IPS-18a (cell line): ENCODE results near the gene CDC34.

Experiments used
- H3K27ac ChIP-seq: one replicate; pipeline ENCODE4 v1.5.1; 2013; ENCODE audit warnings: low read length
- H3K27me3 ChIP-seq: one replicate; pipeline ENCODE4 v1.6.1; 2013; ENCODE audit warnings: mild to moderate bottlenecking, low read length; ENCODE audit not compliant: control insufficient read depth, insufficient read depth
- H3K36me3 ChIP-seq: one replicate; pipeline ENCODE4 v1.6.1; 2013; ENCODE audit warnings: low read depth, low read length; ENCODE audit not compliant: control insufficient read depth
- H3K4me1 ChIP-seq: one replicate; pipeline ENCODE4 v1.6.1; 2013; ENCODE audit warnings: low read depth, low read length; ENCODE audit not compliant: control insufficient read depth
- H3K4me3 ChIP-seq: one replicate; pipeline ENCODE4 v1.5.1; 2013; ENCODE audit warnings: low read length
- H3K9ac ChIP-seq: one replicate; pipeline ENCODE4 v1.6.1; 2013; ENCODE audit warnings: mild to moderate bottlenecking, low read length, moderate library complexity
- H3K9me3 ChIP-seq: one replicate; pipeline ENCODE4 v1.6.1; 2013; ENCODE audit warnings: low read depth, low read length; ENCODE audit not compliant: control insufficient read depth

The CDC34 gene

DNA sequence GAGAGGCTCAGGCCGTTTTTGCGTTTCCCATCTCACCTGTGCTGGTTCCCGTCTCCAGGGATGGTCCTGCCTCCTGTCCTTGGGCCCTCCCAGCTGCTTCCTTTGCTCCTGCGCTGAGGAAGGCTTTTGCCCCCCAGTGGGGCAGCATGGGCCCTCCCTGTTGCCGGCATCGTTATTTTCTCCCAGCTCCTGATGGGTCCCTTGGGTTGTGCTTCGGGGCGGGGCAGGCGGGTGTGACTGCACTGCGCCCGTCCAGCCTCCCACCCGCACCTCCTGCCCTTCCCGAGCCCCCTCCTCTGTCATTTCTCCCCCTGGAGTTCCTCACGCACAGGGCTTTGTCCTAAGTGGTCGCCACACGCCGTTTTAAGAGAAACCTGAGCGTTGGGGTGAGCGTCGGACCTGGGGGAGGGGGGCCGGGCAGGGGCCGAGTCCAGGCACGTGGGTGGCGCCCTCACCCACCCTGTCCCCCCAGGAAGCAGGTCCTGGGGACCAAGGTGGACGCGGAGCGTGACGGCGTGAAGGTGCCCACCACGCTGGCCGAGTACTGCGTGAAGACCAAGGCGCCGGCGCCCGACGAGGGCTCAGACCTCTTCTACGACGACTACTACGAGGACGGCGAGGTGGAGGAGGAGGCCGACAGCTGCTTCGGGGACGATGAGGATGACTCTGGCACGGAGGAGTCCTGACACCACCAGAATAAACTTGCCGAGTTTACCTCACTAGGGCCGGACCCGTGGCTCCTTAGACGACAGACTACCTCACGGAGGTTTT is 9.5 kb downstream of the CDC34 start:
- Histone ChIP-seq H3K4me3 (no peak overlapping the region), H3K9me3 (no peaks in the 10 kb centered on the region), H3K9ac (no peak overlapping the region), H3K36me3 (peaks cover 20% of the 10 kb centered on the region), H3K27ac (no peak overlapping the region), H3K4me1 (no peaks in the 10 kb centered on the region), H3K27me3 (no peaks in the 10 kb centered on the region)

DNA sequence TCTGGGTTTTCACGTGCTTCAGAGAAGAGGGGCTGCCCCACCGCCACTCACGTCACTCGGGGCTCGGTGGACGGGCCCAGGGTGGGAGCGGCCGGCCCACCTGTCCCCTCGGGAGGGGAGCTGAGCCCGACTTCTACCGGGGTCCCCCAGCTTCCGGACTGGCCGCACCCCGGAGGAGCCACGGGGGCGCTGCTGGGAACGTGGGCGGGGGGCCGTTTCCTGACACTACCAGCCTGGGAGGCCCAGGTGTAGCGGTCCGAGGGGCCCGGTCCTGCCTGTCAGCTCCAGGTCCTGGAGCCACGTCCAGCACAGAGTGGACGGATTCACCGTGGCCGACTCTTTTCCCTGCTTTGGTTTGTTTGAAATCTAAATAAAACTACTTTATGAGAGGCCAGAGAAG is 10.1 kb downstream of the CDC34 start:
- Histone ChIP-seq H3K27me3 (no peaks in the 10 kb centered on the region), H3K36me3 (peaks cover 15% of the 10 kb centered on the region), H3K4me3 (no peak overlapping the region), H3K27ac (no peak overlapping the region), H3K4me1 (no peaks in the 10 kb centered on the region), H3K9ac (no peak overlapping the region), H3K9me3 (no peaks in the 10 kb centered on the region)

GRCh38 chr19:542173-542866 is 10.8 kb downstream of the CDC34 start:
- Histone ChIP-seq H3K4me1 (no peaks in the 10 kb centered on the region), H3K36me3 (peaks cover 12% of the 10 kb centered on the region), H3K4me3 (no peak overlapping the region), H3K27me3 (no peaks in the 10 kb centered on the region), H3K9me3 (no peaks in the 10 kb centered on the region), H3K9ac (no peak overlapping the region), H3K27ac (no peak overlapping the region)

- H3K27ac ChIP-seq = no peak within 1 kb of the TSS
- H3K9ac ChIP-seq = no peak within 1 kb of the TSS
- H3K9me3 ChIP-seq = no peaks in the 10 kb centered on the region
- H3K4me3 ChIP-seq = no peak within 1 kb of the TSS
- no peaks in the 10 kb centered on the region for H3K4me1 ChIP-seq
- peaks cover 3% of the 10 kb centered on the region for H3K36me3 ChIP-seq
- no peaks in the 10 kb centered on the region for H3K27me3 ChIP-seq
These were observed 12.5 kb downstream of the CDC34 start, which contains the start of gene GZMM for GRCh38 chr19:543910-544608. GZMM (plus strand) TSS chr19:544053; CDS start chr19:544072, 19 bp downstream.

DNA sequence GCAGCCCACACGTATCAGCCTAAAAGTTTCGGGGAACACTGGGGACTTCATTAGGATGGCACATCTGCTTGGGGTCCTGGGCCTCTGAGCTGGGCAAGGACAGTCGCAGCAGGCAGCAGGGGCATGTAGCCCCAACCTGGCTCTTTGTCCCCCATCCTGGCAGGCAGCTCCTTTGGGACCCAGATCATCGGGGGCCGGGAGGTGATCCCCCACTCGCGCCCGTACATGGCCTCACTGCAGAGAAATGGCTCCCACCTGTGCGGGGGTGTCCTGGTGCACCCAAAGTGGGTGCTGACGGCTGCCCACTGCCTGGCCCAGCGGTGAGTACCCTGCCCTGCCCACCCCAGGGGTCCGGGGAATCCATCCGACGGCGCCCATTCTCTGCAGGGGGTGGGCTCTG is 15.6 kb downstream of the CDC34 start:
- H3K9ac ChIP-seq = no peak overlapping the region
- no peak overlapping the region for H3K4me3 ChIP-seq
- H3K36me3 ChIP-seq = peaks cover under 1% of the 10 kb centered on the region
- H3K27ac ChIP-seq = no peak overlapping the region
- no peaks in the 10 kb centered on the region for H3K27me3 ChIP-seq
- H3K4me1 ChIP-seq = no peaks in the 10 kb centered on the region
- no peaks in the 10 kb centered on the region for H3K9me3 ChIP-seq

DNA sequence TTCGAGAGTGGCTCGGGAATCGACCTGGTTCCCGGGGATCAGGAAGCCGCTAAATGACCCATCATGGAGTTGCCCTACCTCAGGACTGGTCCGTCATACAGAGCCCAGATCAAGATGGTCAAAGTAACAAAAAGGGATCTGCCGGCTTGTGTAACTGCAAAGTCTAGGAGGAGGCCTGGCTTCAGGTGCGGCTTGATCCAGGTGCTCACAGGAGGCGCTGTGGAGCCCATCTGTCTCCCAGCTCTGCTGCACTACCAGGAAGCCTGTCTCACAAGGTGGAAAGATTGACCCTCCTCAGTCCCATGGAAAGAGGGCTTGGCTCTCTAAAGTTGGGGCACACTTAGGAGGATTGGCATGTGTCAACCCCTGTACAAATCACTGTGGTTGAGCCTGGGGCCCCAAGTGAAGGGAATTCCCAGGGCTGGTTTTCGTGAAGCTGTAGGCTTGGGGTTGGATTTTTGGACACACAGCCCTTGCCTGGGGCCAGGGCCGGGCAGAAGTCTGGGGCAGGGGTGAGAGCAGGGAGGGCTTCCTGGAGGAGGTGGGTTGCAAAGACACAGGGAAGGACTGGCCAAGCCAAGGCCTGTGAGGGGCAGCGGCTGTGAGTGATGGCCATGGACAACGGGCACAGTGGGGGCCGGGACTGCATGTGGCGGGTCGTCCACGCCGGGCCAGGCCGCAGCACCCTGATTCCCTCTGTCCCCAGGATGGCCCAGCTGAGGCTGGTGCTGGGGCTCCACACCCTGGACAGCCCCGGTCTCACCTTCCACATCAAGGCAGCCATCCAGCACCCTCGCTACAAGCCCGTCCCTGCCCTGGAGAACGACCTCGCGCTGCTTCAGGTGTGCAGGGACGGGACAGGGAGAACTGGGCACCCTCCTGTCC is 16.5 kb downstream of the CDC34 start:
- Histone ChIP-seq H3K27ac (no peak overlapping the region), H3K9me3 (no peaks in the 10 kb centered on the region), H3K4me1 (no peaks in the 10 kb centered on the region), H3K27me3 (no peaks in the 10 kb centered on the region), H3K9ac (no peak overlapping the region), H3K4me3 (no peak overlapping the region), H3K36me3 (no peaks in the 10 kb centered on the region)

DNA sequence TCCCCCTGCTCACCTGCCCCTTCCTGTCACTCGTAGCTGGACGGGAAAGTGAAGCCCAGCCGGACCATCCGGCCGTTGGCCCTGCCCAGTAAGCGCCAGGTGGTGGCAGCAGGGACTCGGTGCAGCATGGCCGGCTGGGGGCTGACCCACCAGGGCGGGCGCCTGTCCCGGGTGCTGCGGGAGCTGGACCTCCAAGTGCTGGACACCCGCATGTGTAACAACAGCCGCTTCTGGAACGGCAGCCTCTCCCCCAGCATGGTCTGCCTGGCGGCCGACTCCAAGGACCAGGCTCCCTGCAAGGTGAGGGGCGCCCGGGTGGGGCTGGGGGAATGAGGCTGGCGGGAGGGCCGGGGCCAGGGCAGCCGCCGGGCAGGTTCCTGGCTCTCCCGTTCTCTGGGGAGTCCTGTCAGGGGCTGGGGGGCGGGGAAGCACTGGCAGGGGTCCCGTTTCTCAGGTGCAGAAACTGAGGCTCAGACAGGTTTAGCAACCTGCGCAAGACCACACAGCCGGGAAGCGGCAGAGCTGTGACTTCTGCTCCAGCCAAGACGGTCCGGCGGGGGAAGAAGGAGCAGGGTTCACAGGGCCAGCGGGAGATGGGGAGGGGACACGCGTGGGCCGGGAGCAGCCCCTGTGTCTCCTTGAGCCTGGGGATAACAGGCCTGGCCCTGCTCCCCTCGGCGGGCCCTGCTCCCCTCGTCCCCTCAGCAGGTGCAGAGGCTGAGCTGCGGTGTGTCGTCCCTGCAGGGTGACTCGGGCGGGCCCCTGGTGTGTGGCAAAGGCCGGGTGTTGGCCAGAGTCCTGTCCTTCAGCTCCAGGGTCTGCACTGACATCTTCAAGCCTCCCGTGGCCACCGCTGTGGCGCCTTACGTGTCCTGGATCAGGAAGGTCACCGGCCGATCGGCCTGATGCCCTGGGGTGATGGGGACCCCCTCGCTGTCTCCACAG is 17.6 kb downstream of the CDC34 start:
- Histone ChIP-seq H3K9me3 (no peaks in the 10 kb centered on the region), H3K4me1 (no peaks in the 10 kb centered on the region), H3K9ac (no peak overlapping the region), H3K4me3 (no peak overlapping the region), H3K27ac (no peak overlapping the region), H3K36me3 (no peaks in the 10 kb centered on the region), H3K27me3 (no peaks in the 10 kb centered on the region)

GRCh38 chr19:554817-555216 is 23.3 kb downstream of the CDC34 start:
- Histone ChIP-seq H3K9ac (no peak overlapping the region), H3K27ac (no peak overlapping the region), H3K4me3 (no peak overlapping the region), H3K4me1 (no peaks in the 10 kb centered on the region), H3K9me3 (no peaks in the 10 kb centered on the region), H3K36me3 (no peaks in the 10 kb centered on the region), H3K27me3 (no peaks in the 10 kb centered on the region)

DNA sequence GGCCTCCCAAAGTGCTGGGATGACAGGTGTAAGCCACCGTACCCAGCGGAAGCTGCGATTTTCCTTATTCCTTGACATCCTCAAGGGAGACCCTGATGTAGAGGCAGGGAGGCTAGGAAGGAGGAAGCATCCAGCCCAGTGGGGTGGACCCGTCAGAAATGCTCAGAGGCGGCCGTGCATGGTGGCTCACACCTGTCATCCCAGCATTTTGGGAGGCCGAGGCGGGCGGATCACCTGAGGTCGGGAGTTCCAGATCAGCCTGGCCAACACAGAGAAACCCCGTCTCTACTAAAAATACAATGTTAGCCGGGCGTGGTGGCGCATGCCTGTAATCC is 23.9 kb downstream of the CDC34 start:
- Histone ChIP-seq H3K4me1 (no peaks in the 10 kb centered on the region), H3K27ac (no peak overlapping the region), H3K9ac (no peak overlapping the region)

DNA sequence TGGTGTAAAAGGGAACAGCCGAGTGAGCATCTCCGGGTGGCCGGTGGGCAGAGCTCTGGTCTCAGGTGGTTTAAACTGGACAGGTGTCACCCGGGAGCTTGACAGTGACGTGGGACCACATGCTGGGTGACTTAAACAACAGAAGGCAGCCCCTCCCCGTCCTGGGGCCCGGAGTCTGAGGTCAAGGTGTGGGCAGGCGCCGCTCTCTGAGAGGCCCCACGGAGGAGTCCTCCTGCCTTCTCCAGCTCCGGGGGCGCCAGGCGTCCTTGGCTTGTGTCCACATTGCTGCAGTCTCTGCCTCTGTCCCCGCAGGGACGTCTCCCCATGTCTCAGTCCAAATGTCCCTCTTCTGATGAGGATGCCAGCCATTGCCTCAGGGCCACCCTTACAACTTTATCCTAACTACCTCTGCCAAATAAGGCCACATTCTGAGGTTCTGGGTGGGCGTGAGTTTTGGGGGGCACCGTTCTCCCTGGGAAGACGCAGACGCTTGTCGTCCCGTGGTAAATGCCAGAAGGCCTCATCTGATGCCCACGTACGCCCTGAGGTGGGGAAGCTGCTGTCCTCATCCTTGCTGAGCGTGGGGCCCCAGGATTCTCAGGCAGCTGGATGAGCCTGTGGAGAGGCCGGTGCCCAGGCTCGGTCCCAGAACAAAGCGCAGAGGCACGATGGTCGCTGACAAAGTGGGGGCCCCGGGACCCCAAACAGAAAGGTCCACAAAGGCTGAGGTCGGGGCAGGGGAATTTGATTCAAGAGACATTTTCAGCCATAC is 25.2 kb downstream of the CDC34 start:
- H3K9ac ChIP-seq = no peak overlapping the region
- H3K27ac ChIP-seq = no peak overlapping the region
- H3K27me3 ChIP-seq = no peaks in the 10 kb centered on the region
- H3K9me3 ChIP-seq = no peaks in the 10 kb centered on the region
- no peak overlapping the region for H3K4me3 ChIP-seq
- no peaks in the 10 kb centered on the region for H3K36me3 ChIP-seq
- no peaks in the 10 kb centered on the region for H3K4me1 ChIP-seq

More for the DNA sequence above, 23.9 kb downstream of the CDC34 start:
- Histone ChIP-seq H3K27me3 (no peaks in the 10 kb centered on the region), H3K4me3 (no peak overlapping the region), H3K36me3 (no peaks in the 10 kb centered on the region), H3K9me3 (no peaks in the 10 kb centered on the region)
